ENCODE results near the gene MPV17. TPM values are rescaled to one million over a fixed set of nuclear protein-coding genes. Genes with fewer than 3 reads are reported as not detected.

The MPV17 gene
- total RNA-seq, 1 experiment from 2014 or later = 126 TPM

GRCh38 chr2:27285481-27285880 is 37.4 kb downstream of the MPV17 start:
- H3K9me3 ChIP-seq (ENCODE audit: low read length) = no peaks in the 10 kb centered on the region
- no peak overlapping the region for H3K4me2 ChIP-seq (ENCODE audit: low read depth, low read length, poor library complexity, severe bottlenecking)
- no peak overlapping the region for H3K4me3 ChIP-seq (ENCODE audit: low read length)
- DNase-seq = no peak
- H3K36me3 ChIP-seq (ENCODE audit: insufficient read depth, low read length) = no peaks in the 10 kb centered on the region
- H3K27me3 ChIP-seq (ENCODE audit: low read length) = no peaks in the 10 kb centered on the region; the same call in 1 of the 2 replicates
- H3K4me1 ChIP-seq (ENCODE audit: low read length) = no peaks in the 10 kb centered on the region
- no peaks in the 10 kb centered on the region for H4K20me1 ChIP-seq (ENCODE audit: insufficient read depth, low read depth, low read length)
- H3K27ac ChIP-seq (ENCODE audit: low read length) = no peak overlapping the region
- no peaks in the 10 kb centered on the region for H3K9me2 ChIP-seq (replicated peaks; ENCODE audit: insufficient read depth, low read length)
- no peak overlapping the region for H3K9ac ChIP-seq (ENCODE audit: low read length)
- no peaks in the 10 kb centered on the region for H3K79me2 ChIP-seq (ENCODE audit: low read length)
- no peak overlapping the region for H2AFZ ChIP-seq (ENCODE audit: low read length)

GRCh38 chr2:27284996-27285395 is 37.9 kb downstream of the MPV17 start:
- Histone ChIP-seq H3K79me2 (ENCODE audit: low read length) (no peaks in the 10 kb centered on the region), H3K9me2 (replicated peaks; ENCODE audit: insufficient read depth, low read length) (no peaks in the 10 kb centered on the region), H3K4me3 (ENCODE audit: low read length) (no peak overlapping the region), H3K36me3 (ENCODE audit: insufficient read depth, low read length) (no peaks in the 10 kb centered on the region), H4K20me1 (ENCODE audit: insufficient read depth, low read depth, low read length) (no peaks in the 10 kb centered on the region), H3K9ac (ENCODE audit: low read length) (no peak overlapping the region), H3K4me2 (ENCODE audit: low read depth, low read length, poor library complexity, severe bottlenecking) (no peak overlapping the region), H2AFZ (ENCODE audit: low read length) (no peak overlapping the region), H3K9me3 (ENCODE audit: low read length) (no peaks in the 10 kb centered on the region), H3K27me3 (ENCODE audit: low read length) (no peaks in the 10 kb centered on the region; the same call in 1 of the 2 replicates), H3K27ac (ENCODE audit: low read length) (no peak overlapping the region), H3K4me1 (ENCODE audit: low read length) (no peaks in the 10 kb centered on the region)
- DNase-seq = no peak

GRCh38 chr2:27282892-27283291 is 40.0 kb downstream of the MPV17 start:
- Histone ChIP-seq H3K27ac (ENCODE audit: low read length) (no peak overlapping the region), H2AFZ (ENCODE audit: low read length) (no peak overlapping the region)

GRCh38 chr2:27281855-27282559 is 40.9 kb downstream of the MPV17 start, which contains the start of gene TRIM54:
TRIM54 (plus strand) TSS chr2:27282429; CDS start chr2:27282732, 303 bp downstream.
- no peaks in the 10 kb centered on the region; the same call in 1 of the 2 replicates for H3K27me3 ChIP-seq (ENCODE audit: low read length)
- no peak within 1 kb of the TSS for H2AFZ ChIP-seq (ENCODE audit: low read length)
- no peaks in the 10 kb centered on the region for H3K36me3 ChIP-seq (ENCODE audit: insufficient read depth, low read length)
- no peak for DNase-seq
- no peak within 1 kb of the TSS for H3K4me2 ChIP-seq (ENCODE audit: low read depth, low read length, poor library complexity, severe bottlenecking)
- H3K9ac ChIP-seq (ENCODE audit: low read length) = no peak within 1 kb of the TSS
- no peaks in the 10 kb centered on the region for H3K9me2 ChIP-seq (replicated peaks; ENCODE audit: insufficient read depth, low read length)
- H3K27ac ChIP-seq (ENCODE audit: low read length) = no peak within 1 kb of the TSS
- no peaks in the 10 kb centered on the region for H3K9me3 ChIP-seq (ENCODE audit: low read length)
- H3K4me1 ChIP-seq (ENCODE audit: low read length) = no peaks in the 10 kb centered on the region
- no peaks in the 10 kb centered on the region for H4K20me1 ChIP-seq (ENCODE audit: insufficient read depth, low read depth, low read length)
- no peaks in the 10 kb centered on the region for H3K79me2 ChIP-seq (ENCODE audit: low read length)
- no peak within 1 kb of the TSS for H3K4me3 ChIP-seq (ENCODE audit: low read length)

More at GRCh38 chr2:27282892-27283291, 40.0 kb downstream of the MPV17 start:
- H4K20me1 ChIP-seq (ENCODE audit: insufficient read depth, low read depth, low read length) = no peaks in the 10 kb centered on the region
- no peaks in the 10 kb centered on the region for H3K79me2 ChIP-seq (ENCODE audit: low read length)
- no peaks in the 10 kb centered on the region for H3K9me3 ChIP-seq (ENCODE audit: low read length)
- no peaks in the 10 kb centered on the region for H3K36me3 ChIP-seq (ENCODE audit: insufficient read depth, low read length)
- no peaks in the 10 kb centered on the region; the same call in 1 of the 2 replicates for H3K27me3 ChIP-seq (ENCODE audit: low read length)
- no peak overlapping the region for H3K4me3 ChIP-seq (ENCODE audit: low read length)
- H3K4me1 ChIP-seq (ENCODE audit: low read length) = no peaks in the 10 kb centered on the region
- H3K9ac ChIP-seq (ENCODE audit: low read length) = no peak overlapping the region
- H3K4me2 ChIP-seq (ENCODE audit: low read depth, low read length, poor library complexity, severe bottlenecking) = no peak overlapping the region
- no peak for DNase-seq
- H3K9me2 ChIP-seq (replicated peaks; ENCODE audit: insufficient read depth, low read length) = no peaks in the 10 kb centered on the region

- H3K27ac ChIP-seq (ENCODE audit: low read length) = no peak overlapping the region
- no peaks in the 10 kb centered on the region for H3K4me1 ChIP-seq (ENCODE audit: low read length)
- H2AFZ ChIP-seq (ENCODE audit: low read length) = no peak overlapping the region
- no peaks in the 10 kb centered on the region for H4K20me1 ChIP-seq (ENCODE audit: insufficient read depth, low read depth, low read length)
- no peak overlapping the region for H3K4me2 ChIP-seq (ENCODE audit: low read depth, low read length, poor library complexity, severe bottlenecking)
- no peak for DNase-seq
- H3K4me3 ChIP-seq (ENCODE audit: low read length) = no peak overlapping the region
- H3K9me2 ChIP-seq (replicated peaks; ENCODE audit: insufficient read depth, low read length) = no peaks in the 10 kb centered on the region
- no peaks in the 10 kb centered on the region; the same call in 1 of the 2 replicates for H3K27me3 ChIP-seq (ENCODE audit: low read length)
- H3K9me3 ChIP-seq (ENCODE audit: low read length) = no peaks in the 10 kb centered on the region
- no peaks in the 10 kb centered on the region for H3K79me2 ChIP-seq (ENCODE audit: low read length)
- H3K9ac ChIP-seq (ENCODE audit: low read length) = no peak overlapping the region
- no peaks in the 10 kb centered on the region for H3K36me3 ChIP-seq (ENCODE audit: insufficient read depth, low read length)
Measured at GRCh38 chr2:27281442-27281841, 41.5 kb downstream of the MPV17 start.

GRCh38 chr2:27280826-27281225 is 42.1 kb downstream of the MPV17 start:
- Histone ChIP-seq H3K9me3 (ENCODE audit: low read length) (no peaks in the 10 kb centered on the region), H3K4me3 (ENCODE audit: low read length) (no peak overlapping the region), H4K20me1 (ENCODE audit: insufficient read depth, low read depth, low read length) (no peaks in the 10 kb centered on the region), H3K9ac (ENCODE audit: low read length) (no peak overlapping the region), H3K27me3 (ENCODE audit: low read length) (no peaks in the 10 kb centered on the region; the same call in 1 of the 2 replicates), H3K79me2 (ENCODE audit: low read length) (no peaks in the 10 kb centered on the region), H3K4me1 (ENCODE audit: low read length) (no peaks in the 10 kb centered on the region), H3K4me2 (ENCODE audit: low read depth, low read length, poor library complexity, severe bottlenecking) (no peak overlapping the region), H3K36me3 (ENCODE audit: insufficient read depth, low read length) (no peaks in the 10 kb centered on the region), H3K9me2 (replicated peaks; ENCODE audit: insufficient read depth, low read length) (no peaks in the 10 kb centered on the region), H3K27ac (ENCODE audit: low read length) (no peak overlapping the region), H2AFZ (ENCODE audit: low read length) (no peak overlapping the region)
- no peak for DNase-seq

- H3K79me2 ChIP-seq (ENCODE audit: low read length) = no peaks in the 10 kb centered on the region
Measured at GRCh38 chr2:27278010-27278409, 44.9 kb downstream of the MPV17 start.

GRCh38 chr2:27275211-27276150 is 47.4 kb downstream of the MPV17 start, which contains the start of gene DNAJC5G:
DNAJC5G (plus strand) TSS chr2:27275433; CDS start chr2:27276729, 1,296 bp downstream.
- no peak for DNase-seq
- Histone ChIP-seq H3K9ac (ENCODE audit: low read length) (no peak within 1 kb of the TSS), H3K79me2 (ENCODE audit: low read length) (no peaks in the 10 kb centered on the region)

More at GRCh38 chr2:27278010-27278409, 44.9 kb downstream of the MPV17 start:
- Histone ChIP-seq H3K4me1 (ENCODE audit: low read length) (no peaks in the 10 kb centered on the region), H3K9me2 (replicated peaks; ENCODE audit: insufficient read depth, low read length) (no peaks in the 10 kb centered on the region), H3K9me3 (ENCODE audit: low read length) (no peaks in the 10 kb centered on the region), H3K27me3 (ENCODE audit: low read length) (no peaks in the 10 kb centered on the region; the same call in 1 of the 2 replicates), H3K9ac (ENCODE audit: low read length) (no peak overlapping the region), H3K36me3 (ENCODE audit: insufficient read depth, low read length) (no peaks in the 10 kb centered on the region), H2AFZ (ENCODE audit: low read length) (no peak overlapping the region), H3K4me3 (ENCODE audit: low read length) (no peak overlapping the region), H4K20me1 (ENCODE audit: insufficient read depth, low read depth, low read length) (no peaks in the 10 kb centered on the region), H3K4me2 (ENCODE audit: low read depth, low read length, poor library complexity, severe bottlenecking) (no peak overlapping the region), H3K27ac (ENCODE audit: low read length) (no peak overlapping the region)
- no peak for DNase-seq

More at GRCh38 chr2:27275211-27276150, 47.4 kb downstream of the MPV17 start, which contains the start of gene DNAJC5G:
- no peak within 1 kb of the TSS for H3K4me3 ChIP-seq (ENCODE audit: low read length)
- H3K27ac ChIP-seq (ENCODE audit: low read length) = no peak within 1 kb of the TSS
- H3K27me3 ChIP-seq (ENCODE audit: low read length) = no peaks in the 10 kb centered on the region; the same call in 1 of the 2 replicates
- H3K36me3 ChIP-seq (ENCODE audit: insufficient read depth, low read length) = no peaks in the 10 kb centered on the region
- H3K9me3 ChIP-seq (ENCODE audit: low read length) = no peaks in the 10 kb centered on the region
- H3K9me2 ChIP-seq (replicated peaks; ENCODE audit: insufficient read depth, low read length) = no peaks in the 10 kb centered on the region
- H2AFZ ChIP-seq (ENCODE audit: low read length) = no peak within 1 kb of the TSS
- no peak within 1 kb of the TSS for H3K4me2 ChIP-seq (ENCODE audit: low read depth, low read length, poor library complexity, severe bottlenecking)
- no peaks in the 10 kb centered on the region; the same call in 1 of the 2 replicates for H3K4me1 ChIP-seq (ENCODE audit: low read length)
- no peaks in the 10 kb centered on the region for H4K20me1 ChIP-seq (ENCODE audit: insufficient read depth, low read depth, low read length)

All from Karpas-422 (cell line).